Measurements from ENCODE around the gene MCTP1.
"Not testable (repeated sequence)": the region's sequence is repeated elsewhere in the genome, so short reads cannot be mapped to it uniquely, and the experiment has no call there.

Gene MCTP1

GRCh38 chr5:94833851-94834250 lies 451.0 kb downstream of the MCTP1 start:
- H3K9ac ChIP-seq (ENCODE audit: low read length): no peak overlapping the region
- H3K36me3 ChIP-seq (ENCODE audit: control insufficient read depth, insufficient read depth, low read length): no peaks in the 10 kb centered on the region
- H3K4me1 ChIP-seq (ENCODE audit: control insufficient read depth, insufficient read depth, low read length): no peaks in the 10 kb centered on the region
- no peak overlapping the region for H3K4me3 ChIP-seq (ENCODE audit: low read length)
- H3K9me3 ChIP-seq (ENCODE audit: control insufficient read depth, low read length): no peaks in the 10 kb centered on the region
- H3K27me3 ChIP-seq (ENCODE audit: control insufficient read depth, insufficient read depth, low read length): no peaks in the 10 kb centered on the region

GRCh38 chr5:94832685-94833084 lies 452.2 kb downstream of the MCTP1 start:
- Histone ChIP-seq H3K9ac (ENCODE audit: low read length) (no peak overlapping the region), H3K4me3 (ENCODE audit: low read length) (no peak overlapping the region), H3K27me3 (ENCODE audit: control insufficient read depth, insufficient read depth, low read length) (no peaks in the 10 kb centered on the region)

DNA sequence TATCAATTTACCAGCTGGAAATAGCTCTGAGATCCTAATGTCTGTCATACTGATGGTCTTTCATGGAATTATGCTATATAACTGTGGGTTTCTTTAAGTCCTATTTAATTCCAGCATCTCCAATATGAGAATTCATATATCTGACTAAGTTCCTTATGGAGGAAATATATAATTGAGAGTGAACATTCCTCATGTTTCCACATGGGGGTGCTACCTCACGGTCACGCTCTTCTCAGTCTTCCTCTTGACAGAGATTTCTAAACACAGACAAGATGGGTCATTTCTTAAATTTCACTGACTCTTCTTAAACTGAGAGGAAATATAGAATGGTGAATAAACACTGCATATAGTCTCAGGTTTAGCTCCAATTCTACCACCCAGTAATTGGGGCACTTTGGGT lies 454.4 kb downstream of the MCTP1 start:
- Histone ChIP-seq H3K9me3 (ENCODE audit: control insufficient read depth, low read length) (no peaks in the 10 kb centered on the region), H3K4me3 (ENCODE audit: low read length) (no peak overlapping the region), H3K36me3 (ENCODE audit: control insufficient read depth, insufficient read depth, low read length) (no peaks in the 10 kb centered on the region), H3K9ac (ENCODE audit: low read length) (no peak overlapping the region), H3K27me3 (ENCODE audit: control insufficient read depth, insufficient read depth, low read length) (no peaks in the 10 kb centered on the region), H3K4me1 (ENCODE audit: control insufficient read depth, insufficient read depth, low read length) (no peaks in the 10 kb centered on the region)

More at GRCh38 chr5:94832685-94833084, 452.2 kb downstream of the MCTP1 start:
- no peaks in the 10 kb centered on the region for H3K9me3 ChIP-seq (ENCODE audit: control insufficient read depth, low read length)
- no peaks in the 10 kb centered on the region for H3K36me3 ChIP-seq (ENCODE audit: control insufficient read depth, insufficient read depth, low read length)
- no peaks in the 10 kb centered on the region for H3K4me1 ChIP-seq (ENCODE audit: control insufficient read depth, insufficient read depth, low read length)

GRCh38 chr5:94828222-94828621 lies 456.7 kb downstream of the MCTP1 start:
- H3K36me3 ChIP-seq (ENCODE audit: control insufficient read depth, insufficient read depth, low read length); H3K9me3 ChIP-seq (ENCODE audit: control insufficient read depth, low read length); H3K4me3 ChIP-seq (ENCODE audit: low read length); H3K9ac ChIP-seq (ENCODE audit: low read length); H3K27me3 ChIP-seq (ENCODE audit: control insufficient read depth, insufficient read depth, low read length); H3K4me1 ChIP-seq (ENCODE audit: control insufficient read depth, insufficient read depth, low read length): not testable (repeated sequence)

- no peak overlapping the region for H3K9ac ChIP-seq (ENCODE audit: low read length)
- H3K4me1 ChIP-seq (ENCODE audit: control insufficient read depth, insufficient read depth, low read length): no peaks in the 10 kb centered on the region
- no peaks in the 10 kb centered on the region for H3K27me3 ChIP-seq (ENCODE audit: control insufficient read depth, insufficient read depth, low read length)
- H3K36me3 ChIP-seq (ENCODE audit: control insufficient read depth, insufficient read depth, low read length): no peaks in the 10 kb centered on the region
- no peaks in the 10 kb centered on the region for H3K9me3 ChIP-seq (ENCODE audit: control insufficient read depth, low read length)
- no peak overlapping the region for H3K4me3 ChIP-seq (ENCODE audit: low read length)
Observed at GRCh38 chr5:94820488-94820887, 464.4 kb downstream of the MCTP1 start.

DNA sequence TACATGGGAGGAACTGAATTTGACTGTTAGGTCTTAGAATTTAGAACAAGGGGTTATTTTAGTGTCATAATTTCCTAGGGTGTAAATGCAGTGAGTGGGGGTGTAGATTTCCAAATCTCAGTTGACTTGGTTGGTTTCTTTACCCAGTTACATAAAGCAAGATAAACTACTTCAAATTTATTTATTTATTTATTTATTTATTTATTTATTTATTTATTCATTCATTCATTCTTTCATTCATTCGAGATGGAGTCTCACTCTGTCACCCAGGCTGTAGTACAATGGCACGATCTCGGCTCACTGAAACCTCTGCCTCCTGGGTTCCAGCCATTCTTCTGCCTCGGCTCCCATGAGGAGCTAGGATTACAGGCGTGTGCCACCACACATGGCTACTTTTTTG lies 466.0 kb downstream of the MCTP1 start:
- Histone ChIP-seq H3K9me3 (ENCODE audit: control insufficient read depth, low read length) (no peaks in the 10 kb centered on the region), H3K36me3 (ENCODE audit: control insufficient read depth, insufficient read depth, low read length) (no peaks in the 10 kb centered on the region), H3K9ac (ENCODE audit: low read length) (no peak overlapping the region), H3K27me3 (ENCODE audit: control insufficient read depth, insufficient read depth, low read length) (no peaks in the 10 kb centered on the region), H3K4me1 (ENCODE audit: control insufficient read depth, insufficient read depth, low read length) (no peaks in the 10 kb centered on the region), H3K4me3 (ENCODE audit: low read length) (no peak overlapping the region)

DNA sequence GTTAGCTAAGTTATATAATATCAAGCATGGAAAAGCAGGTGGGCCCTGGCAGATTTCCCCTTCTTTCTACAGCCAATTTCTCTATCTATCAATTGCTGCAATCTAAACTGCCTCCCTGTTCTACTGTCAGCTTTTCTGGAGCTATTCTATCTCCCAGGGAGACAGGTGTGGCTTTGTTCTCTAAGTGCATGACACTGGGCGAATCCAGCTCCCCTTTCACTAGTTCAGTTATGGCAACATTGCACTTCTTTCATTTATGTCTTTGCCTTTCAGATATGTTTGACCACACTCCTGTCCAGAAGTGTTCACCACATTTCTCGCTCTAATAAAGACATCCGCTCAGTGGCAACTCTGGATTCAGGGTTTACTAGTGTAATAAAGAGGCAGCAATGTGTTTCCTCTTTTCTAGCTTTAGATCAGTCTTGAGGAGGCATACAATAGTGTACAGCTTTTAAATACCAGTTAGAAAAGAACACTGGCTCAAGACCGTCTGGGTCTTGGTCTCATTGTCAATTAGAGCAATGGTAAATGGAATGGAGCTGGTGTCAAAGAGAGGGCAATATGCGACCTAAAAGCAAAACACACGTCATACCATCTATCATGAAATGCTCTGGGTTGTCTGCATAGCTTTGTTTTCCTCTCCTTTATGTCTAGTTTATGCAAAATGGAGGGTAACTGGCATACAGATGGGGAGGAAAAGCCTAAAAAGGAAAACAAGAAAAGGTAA lies 469.4 kb downstream of the MCTP1 start:
- no peak overlapping the region for H3K4me3 ChIP-seq (ENCODE audit: low read length)
- H3K4me1 ChIP-seq (ENCODE audit: control insufficient read depth, insufficient read depth, low read length): no peaks in the 10 kb centered on the region
- H3K36me3 ChIP-seq (ENCODE audit: control insufficient read depth, insufficient read depth, low read length): no peaks in the 10 kb centered on the region
- no peaks in the 10 kb centered on the region for H3K9me3 ChIP-seq (ENCODE audit: control insufficient read depth, low read length)
- H3K9ac ChIP-seq (ENCODE audit: low read length): no peak overlapping the region
- no peaks in the 10 kb centered on the region for H3K27me3 ChIP-seq (ENCODE audit: control insufficient read depth, insufficient read depth, low read length)

- H3K9me3 ChIP-seq (ENCODE audit: control insufficient read depth, low read length): no peaks in the 10 kb centered on the region
- no peaks in the 10 kb centered on the region for H3K4me1 ChIP-seq (ENCODE audit: control insufficient read depth, insufficient read depth, low read length)
- H3K4me3 ChIP-seq (ENCODE audit: low read length): no peak overlapping the region
- H3K36me3 ChIP-seq (ENCODE audit: control insufficient read depth, insufficient read depth, low read length): no peaks in the 10 kb centered on the region
- no peaks in the 10 kb centered on the region for H3K27me3 ChIP-seq (ENCODE audit: control insufficient read depth, insufficient read depth, low read length)
- H3K9ac ChIP-seq (ENCODE audit: low read length): no peak overlapping the region
Observed at GRCh38 chr5:94812232-94812631, 472.7 kb downstream of the MCTP1 start.

DNA sequence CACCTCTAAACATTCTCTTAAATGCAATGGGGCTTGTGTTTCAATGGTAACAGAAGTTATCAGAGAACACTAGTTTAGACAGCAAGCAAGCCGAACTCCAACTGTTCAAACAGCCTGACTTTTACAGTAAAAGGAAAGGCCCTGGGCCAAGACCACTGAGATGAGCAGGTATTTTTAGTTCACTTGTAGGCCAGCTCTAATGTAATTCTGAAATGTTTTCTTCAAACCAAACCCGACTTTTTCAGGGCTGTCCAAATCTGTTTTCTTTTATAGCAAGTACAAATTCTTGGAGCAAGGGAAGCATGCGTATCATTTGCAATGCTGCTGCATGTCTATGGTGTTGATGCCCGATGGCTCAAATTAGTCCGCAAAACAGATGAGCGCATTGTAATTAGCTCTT lies 473.6 kb downstream of the MCTP1 start:
- no peak overlapping the region for H3K4me3 ChIP-seq (ENCODE audit: low read length)
- H3K9me3 ChIP-seq (ENCODE audit: control insufficient read depth, low read length): no peaks in the 10 kb centered on the region
- H3K27me3 ChIP-seq (ENCODE audit: control insufficient read depth, insufficient read depth, low read length): no peaks in the 10 kb centered on the region
- H3K9ac ChIP-seq (ENCODE audit: low read length): no peak overlapping the region
- H3K36me3 ChIP-seq (ENCODE audit: control insufficient read depth, insufficient read depth, low read length): no peaks in the 10 kb centered on the region
- no peaks in the 10 kb centered on the region for H3K4me1 ChIP-seq (ENCODE audit: control insufficient read depth, insufficient read depth, low read length)

GRCh38 chr5:94810877-94811276 lies 474.0 kb downstream of the MCTP1 start:
- Histone ChIP-seq H3K9ac (ENCODE audit: low read length) (no peak overlapping the region), H3K4me1 (ENCODE audit: control insufficient read depth, insufficient read depth, low read length) (no peaks in the 10 kb centered on the region), H3K36me3 (ENCODE audit: control insufficient read depth, insufficient read depth, low read length) (no peaks in the 10 kb centered on the region), H3K9me3 (ENCODE audit: control insufficient read depth, low read length) (no peaks in the 10 kb centered on the region), H3K4me3 (ENCODE audit: low read length) (no peak overlapping the region), H3K27me3 (ENCODE audit: control insufficient read depth, insufficient read depth, low read length) (no peaks in the 10 kb centered on the region)

DNA sequence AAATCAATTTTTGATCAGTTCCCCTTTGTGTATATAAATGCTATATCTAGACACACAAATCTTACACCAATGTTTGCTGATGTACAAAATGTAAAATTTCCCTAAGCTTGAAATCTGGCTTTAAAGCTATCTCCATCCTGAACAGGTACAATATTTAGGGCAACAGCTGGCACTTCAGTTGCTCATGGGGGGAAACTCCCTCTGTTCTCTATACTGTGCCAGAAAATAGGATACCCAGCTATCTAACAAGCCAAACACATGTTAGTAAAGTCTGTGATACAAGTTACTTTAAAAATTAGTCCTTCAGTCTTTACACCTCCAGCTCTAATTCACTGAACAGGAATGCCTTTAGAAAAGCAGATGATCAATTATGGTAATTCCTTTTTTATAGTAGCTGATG lies 474.6 kb downstream of the MCTP1 start:
- no peaks in the 10 kb centered on the region for H3K27me3 ChIP-seq (ENCODE audit: control insufficient read depth, insufficient read depth, low read length)
- H3K36me3 ChIP-seq (ENCODE audit: control insufficient read depth, insufficient read depth, low read length): no peaks in the 10 kb centered on the region
- H3K9ac ChIP-seq (ENCODE audit: low read length): no peak overlapping the region
- no peak overlapping the region for H3K4me3 ChIP-seq (ENCODE audit: low read length)
- H3K9me3 ChIP-seq (ENCODE audit: control insufficient read depth, low read length): no peaks in the 10 kb centered on the region
- no peaks in the 10 kb centered on the region for H3K4me1 ChIP-seq (ENCODE audit: control insufficient read depth, insufficient read depth, low read length)

DNA sequence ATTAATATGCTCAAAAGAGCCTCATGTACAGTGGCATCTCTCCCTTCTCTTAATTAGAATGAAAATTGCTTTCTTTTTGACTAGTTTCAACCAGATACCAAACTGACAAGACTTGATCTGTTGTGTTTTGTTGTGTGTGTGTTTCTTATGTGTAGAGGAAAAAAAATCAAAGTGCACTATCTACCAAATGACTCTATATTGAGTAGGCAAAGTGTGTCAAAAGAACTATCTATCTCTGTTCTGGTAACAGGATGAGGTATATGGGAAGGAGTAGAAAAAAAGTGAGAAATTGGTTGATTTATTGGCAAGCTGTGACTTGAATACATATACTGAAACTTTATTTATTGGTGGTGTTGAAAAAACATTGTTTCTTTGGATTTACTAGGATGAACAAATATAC lies 476.4 kb downstream of the MCTP1 start:
- H3K4me3 ChIP-seq (ENCODE audit: low read length): no peak overlapping the region
- no peaks in the 10 kb centered on the region for H3K27me3 ChIP-seq (ENCODE audit: control insufficient read depth, insufficient read depth, low read length)
- H3K4me1 ChIP-seq (ENCODE audit: control insufficient read depth, insufficient read depth, low read length): no peaks in the 10 kb centered on the region
- H3K36me3 ChIP-seq (ENCODE audit: control insufficient read depth, insufficient read depth, low read length): no peaks in the 10 kb centered on the region
- H3K9me3 ChIP-seq (ENCODE audit: control insufficient read depth, low read length): no peaks in the 10 kb centered on the region
- H3K9ac ChIP-seq (ENCODE audit: low read length): no peak overlapping the region

DNA sequence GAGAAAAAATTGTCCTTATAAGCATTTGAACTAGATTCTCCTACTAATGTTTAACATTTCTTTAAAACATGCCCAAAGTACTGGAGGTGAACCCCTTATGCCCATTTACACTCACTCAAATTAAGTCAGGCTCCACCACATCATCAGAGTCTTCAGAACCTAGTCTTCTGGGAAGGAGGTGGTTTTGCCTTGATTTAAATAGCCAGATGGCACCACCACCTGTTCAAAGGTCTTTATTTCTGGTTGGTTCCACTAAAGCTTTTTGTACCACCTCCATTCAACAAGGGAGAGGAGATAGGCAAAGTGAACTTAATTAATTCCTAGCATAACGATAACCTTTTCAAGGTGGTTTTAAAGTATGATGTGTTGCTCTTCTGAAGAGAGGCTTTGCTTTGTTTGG lies 476.9 kb downstream of the MCTP1 start:
- H3K36me3 ChIP-seq (ENCODE audit: control insufficient read depth, insufficient read depth, low read length): no peaks in the 10 kb centered on the region
- no peaks in the 10 kb centered on the region for H3K9me3 ChIP-seq (ENCODE audit: control insufficient read depth, low read length)
- H3K27me3 ChIP-seq (ENCODE audit: control insufficient read depth, insufficient read depth, low read length): no peaks in the 10 kb centered on the region
- no peak overlapping the region for H3K4me3 ChIP-seq (ENCODE audit: low read length)
- no peaks in the 10 kb centered on the region for H3K4me1 ChIP-seq (ENCODE audit: control insufficient read depth, insufficient read depth, low read length)
- H3K9ac ChIP-seq (ENCODE audit: low read length): no peak overlapping the region

All from mucosa of stomach (tissue), 1 donor.